Ascending aorta (tissue), 2 donors: ENCODE results near the gene FLNC. TPM values are rescaled to one million over a fixed set of nuclear protein-coding genes. Genes with fewer than 3 reads are reported as not detected.

Experiments
- DNase-seq, 2 donors: peaks; one replicate each; pipeline ENCODE4 v3.0.0-alpha.2; 2019; ENCODE audit warnings: low spot score in 2 of 2
- H3K27ac ChIP-seq, 2 donors: fragments of 200-600 bp; sonication (generic); one replicate each; pipeline ENCODE4 v1.5.1; 2016 to 2017; ENCODE audit warnings: mild to moderate bottlenecking in 1 of 2
- H3K27me3 ChIP-seq: fragments of 200-600 bp; sonication (generic); one replicate; pipeline ENCODE4 v1.5.1; 2017
- H3K36me3 ChIP-seq, 2 donors: fragments of 200-600 bp; sonication (generic); one replicate each; pipeline ENCODE4 v1.5.1; 2016
- H3K4me1 ChIP-seq, 2 donors: fragments of 200-600 bp; sonication (generic); one replicate each; pipeline ENCODE4 v1.5.1; 2016 to 2017; ENCODE audit warnings: mild to moderate bottlenecking in 1 of 2
- H3K4me3 ChIP-seq, 2 donors: fragments of 200-600 bp; sonication (generic); one replicate each; pipeline ENCODE4 v1.5.1; 2016 to 2017; ENCODE audit warnings: mild to moderate bottlenecking in 1 of 2
- H3K9me3 ChIP-seq, 2 donors: fragments of 200-600 bp; sonication (generic); one replicate each; pipeline ENCODE4 v1.5.1; 2016
- CTCF ChIP-seq, 3 experiments: fragments of 200-600 bp in 2 of 3; fragments of 450-650 bp in 1 of 3; sonication (generic) in 2 of 3; IDR thresholded peaks; one replicate each; pipeline ENCODE4 v1.5.1; 2016 to 2019; ENCODE audit warnings: antibody characterized with exemption in 3 of 3, mild to moderate bottlenecking in 1 of 3, moderate library complexity in 1 of 3
- intact Hi-C: fragments of 100-400 bp; cut with DNase I; formaldehyde crosslinking; loops from one replicate; pipeline ENCODE4 v1.15.1; 2023
- total RNA-seq: library from RNA; depleted of rRNA; stranded (reverse); fragments of >200 nt; gene quantifications from one replicate; pipeline ENCODE4 v1.1.0, GENCODE V29; 2016

Gene FLNC
- total RNA-seq, 1 donor from 2014 or later, result 117 TPM

- Histone ChIP-seq H3K4me1 (peaks cover 0 to 2% of the 10 kb centered on the region in 2 donors), H3K27me3 (no peaks in the 10 kb centered on the region), H3K9me3 (no peaks in the 10 kb centered on the region), H3K27ac (no peak overlapping the region), H3K4me3 (no peak overlapping the region), H3K36me3 (no peaks in the 10 kb centered on the region)
- DNase-seq, result peak in 1 of 2 donors; percentile 50
- intact Hi-C loops, result no loop called here
- no peak for TF ChIP-seq CTCF (IDR thresholded peaks at IDR 0.05)
Measured at GRCh38 chr7:128906766-128907559, 76.8 kb downstream of the FLNC start.

Other genes with a start within 250 kb of the FLNC start
- 0.53 TPM for gene GARIN1A, start 158.1 kb upstream of the FLNC start, total RNA-seq
- gene CALU, start 91.0 kb upstream of the FLNC start, total RNA-seq, result 82.8 TPM
- gene OPN1SW, start 54.6 kb upstream of the FLNC start, total RNA-seq, result not detected
- gene CCDC136, start 38.4 kb upstream of the FLNC start, total RNA-seq, result 0.64 TPM
- gene ATP6V1F, start 32.5 kb downstream of the FLNC start, total RNA-seq, result 142 TPM
- 1.2 TPM for gene KCP, start 80.3 kb downstream of the FLNC start, total RNA-seq
- not detected for gene IRF5, start 107.5 kb downstream of the FLNC start, total RNA-seq
- gene TNPO3, start 224.7 kb downstream of the FLNC start, total RNA-seq, result 59.4 TPM